K562 treated with DMSO at 1 percent for 12 hours (cell line): Measurements from ENCODE around the gene OLFM2. TPM values are rescaled to one million over a fixed set of nuclear protein-coding genes. Genes with fewer than 3 reads are reported as not detected.

Experiments
- total RNA-seq: library from RNA; unstranded; fragments of 300-600 nt; gene quantifications from 2 replicates; pipeline ENCODE4 v1.2.3, GENCODE V29; 2022; ENCODE audit not compliant: insufficient read depth

OLFM2 gene
- total RNA-seq = not detected in 2 replicates

GRCh38 chr19:9936326-9937000 lies at the start of gene OLFM2:
Gene OLFM2, minus strand, starts transcription at chr19:9936515. Its CDS starts 149 bp downstream, at chr19:9936366.

GRCh38 chr19:9834726-9835506 lies 101.4 kb downstream of the OLFM2 start, which contains the start of gene PIN1:
Gene PIN1, plus strand, starts transcription at chr19:9835318. Its CDS starts 27 bp downstream, at chr19:9835345.

GRCh38 chr19:9827289-9828238 lies 108.8 kb downstream of the OLFM2 start, which contains the start of gene UBL5:
Gene UBL5, plus strand, starts transcription at chr19:9827918. Its CDS starts 420 bp downstream, at chr19:9828338.

GRCh38 chr19:9818734-9819595 lies 117.3 kb downstream of the OLFM2 start, which contains the start of gene FBXL12:
Gene FBXL12, minus strand, starts transcription at chr19:9819079. Its CDS starts 266 bp downstream, at chr19:9818813.

Other genes starting within 250 kb of the OLFM2 start
- 7.1 and 14.3 TPM in 2 replicates for gene ZNF846, start 167.8 kb downstream of the OLFM2 start, total RNA-seq
- gene FBXL12, start 117.4 kb downstream of the OLFM2 start, total RNA-seq = 29.9 and 53.3 TPM in 2 replicates
- 596 and 885 TPM in 2 replicates for gene UBL5, start 108.6 kb downstream of the OLFM2 start, total RNA-seq
- gene PIN1, start 101.2 kb downstream of the OLFM2 start, total RNA-seq = 148 and 176 TPM in 2 replicates
- not detected in 2 replicates for gene COL5A3, start 74.0 kb upstream of the OLFM2 start, total RNA-seq
- not detected in 2 replicates for gene RDH8, start 77.0 kb upstream of the OLFM2 start, total RNA-seq
- 14.6 and 24.1 TPM in 2 replicates for gene SHFL, start 149.8 kb upstream of the OLFM2 start, total RNA-seq
- gene ANGPTL6, start 166.2 kb upstream of the OLFM2 start, total RNA-seq = 0.84 TPM in 1 of 2 replicates, not detected in the other
- 22.9 and 29.3 TPM in 2 replicates for gene PPAN, start 169.8 kb upstream of the OLFM2 start, total RNA-seq
- gene P2RY11, start 175.2 kb upstream of the OLFM2 start, total RNA-seq = 6.0 and 9.5 TPM in 2 replicates
- 312 and 388 TPM in 2 replicates for gene EIF3G, start 183.4 kb upstream of the OLFM2 start, total RNA-seq